Caco-2 (cell line): ENCODE measurements around the gene DIP2B. TPM values are rescaled to one million over a fixed set of nuclear protein-coding genes. Genes with fewer than 3 reads are reported as not detected.

Experiments used
- BruUV-seq: library from RNA; stranded (reverse); fragments of 400-500 nt; replicated peaks from 2 replicates; lab custom pipeline; 2021; lab: Mats Ljungman, UMichigan
- CTCF ChIA-PET: fragments of 300-600 bp; sonication (Branson Sonifier 250); formaldehyde crosslinking; loops from one replicate; lab custom pipeline; 2022; ENCODE audit warnings: antibody characterized with exemption; lab: Charles Lee
- POLR2A ChIA-PET: fragments of 300-600 bp; sonication (Branson Sonifier 250); formaldehyde crosslinking; loops from one replicate; lab custom pipeline; 2022; ENCODE audit warnings: antibody characterized with exemption; lab: Charles Lee
- DNase-seq, 2 experiments: peaks; one replicate each; pipeline versions ENCODE4 v3.0.0 to v3.0.0-alpha.2; 2020 to 2022
- H3K27me3 ChIP-seq: replicated peaks from 2 replicates; pipeline ENCODE4 v1.6.0; 2011; ENCODE audit warnings: low read length; ENCODE audit not compliant: control insufficient read depth, insufficient read depth
- H3K36me3 ChIP-seq: 2 replicates; pipeline ENCODE4 v1.5.1; 2011; ENCODE audit warnings: low read length; ENCODE audit not compliant: control insufficient read depth, insufficient read depth
- H3K4me1 ChIP-seq: fragments of 250-450 bp; sonication (Bioruptor Pico); 2 replicates; pipeline ENCODE4 v1.5.1; 2020; ENCODE audit warnings: mild to moderate bottlenecking
- H3K4me3 ChIP-seq: 2 replicates; pipeline ENCODE4 v1.5.1; 2011; ENCODE audit warnings: low read depth, mild to moderate bottlenecking, control low read depth, low read length
- H3K9me3 ChIP-seq: fragments of 250-450 bp; sonication (Bioruptor Pico); 2 replicates; pipeline ENCODE4 v1.5.1; 2020; ENCODE audit warnings: mild to moderate bottlenecking, moderate library complexity
- H3K27ac Mint-ChIP-seq: one replicate; pipeline ENCODE4 v1.8.0; 2022; ENCODE audit warnings: mixed read lengths; ENCODE audit not compliant: unreplicated experiment
- H3K27me3 Mint-ChIP-seq: one replicate; pipeline ENCODE4 v1.8.0; 2022; ENCODE audit warnings: mixed read lengths; ENCODE audit not compliant: insufficient read depth, unreplicated experiment
- H3K36me3 Mint-ChIP-seq: one replicate; pipeline ENCODE4 v1.8.0; 2022; ENCODE audit warnings: mild to moderate bottlenecking, mixed read lengths; ENCODE audit not compliant: insufficient read depth, unreplicated experiment
- H3K4me1 Mint-ChIP-seq: one replicate; pipeline ENCODE4 v1.8.0; 2022; ENCODE audit warnings: low read depth, mixed read lengths; ENCODE audit not compliant: unreplicated experiment
- H3K4me3 Mint-ChIP-seq: one replicate; pipeline ENCODE4 v1.8.0; 2022; ENCODE audit warnings: mild to moderate bottlenecking, moderate library complexity, mixed read lengths; ENCODE audit not compliant: unreplicated experiment
- H3K9me3 Mint-ChIP-seq: one replicate; pipeline ENCODE4 v1.8.0; 2022; ENCODE audit warnings: mixed read lengths; ENCODE audit not compliant: unreplicated experiment
- CTCF ChIP-seq, 2 experiments: fragments of 200-600 bp in 1 of 2; IDR thresholded peaks; 1 replicate in 1 of 2; 2 replicates in 1 of 2; pipeline versions ENCODE4 v1.5.1 to v1.8.0; 2011 to 2022; ENCODE audit warnings: antibody characterized with exemption in 1 of 2, control low read depth in 1 of 2, inconsistent platforms in 1 of 2, low read depth in 1 of 2, low read length in 1 of 2, mild to moderate bottlenecking in 1 of 2, moderate library complexity in 1 of 2; ENCODE audit not compliant: insufficient read depth in 1 of 2, severe bottlenecking in 1 of 2, unreplicated experiment in 1 of 2
- intact Hi-C: fragments of 100-400 bp; cut with micrococcal nuclease; formaldehyde crosslinking; loops from one replicate; pipeline ENCODE4 v1.10.0; 2022; ENCODE audit not compliant: unreplicated experiment
- total RNA-seq: library from RNA; stranded (reverse); gene quantifications from 2 replicates; pipeline ENCODE4 v1.2.3, GENCODE V29; 2022

Gene DIP2B
- total RNA-seq, 1 experiment from 2014 or later, result 32.7 TPM

DNA sequence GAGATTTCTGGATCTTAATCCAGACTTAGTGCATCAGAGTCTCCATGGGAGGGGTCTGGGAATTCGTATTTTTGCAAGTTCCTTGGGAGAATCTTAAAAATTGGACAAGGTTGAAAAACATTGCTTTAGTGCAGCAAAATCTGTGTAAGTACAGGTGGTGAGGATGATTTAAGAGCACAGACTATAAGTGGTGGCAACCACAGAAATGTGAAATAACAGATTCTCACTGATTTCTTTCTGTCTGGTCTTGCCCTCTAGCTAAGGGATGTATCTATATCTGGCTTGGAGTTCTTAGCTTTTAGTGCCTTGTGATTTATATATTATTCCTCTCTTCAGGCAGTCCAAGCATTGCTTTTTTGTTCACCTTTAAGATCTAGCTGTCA lies 116.2 kb downstream of the DIP2B start:
- Mint-ChIP-seq H3K4me3 (no peak overlapping the region), H3K9me3 (no peaks in the 10 kb centered on the region), H3K36me3 (peaks cover 15% of the 10 kb centered on the region), H3K4me1 (peaks cover 59% of the 10 kb centered on the region), H3K27ac (peak overlapping the region; percentile 94), H3K27me3 (no peaks in the 10 kb centered on the region)
- ChIA-PET CTCF (interaction anchor here (0.9 to 2.1 kb wide), 3 partner anchors 17 to 116 kb away, joined by 3 to 8 read pairs (median 7); partner anchors contain the start of gene DIP2B), POLR2A (no interaction called here)
- Histone ChIP-seq H3K9me3 (no peaks in the 10 kb centered on the region), H3K36me3 (no peaks in the 10 kb centered on the region), H3K4me1 (peaks cover 67% of the 10 kb centered on the region), H3K4me3 (no peak overlapping the region), H3K27me3 (no peaks in the 10 kb centered on the region)
- no peak for DNase-seq
- BruUV-seq, result no TSS peak
- TF ChIP-seq CTCF (IDR thresholded peaks at IDR 0.05; ENCODE audit: insufficient read depth in 1 of 2, low read depth in 1 of 2, low read length in 1 of 2, severe bottlenecking in 1 of 2, unreplicated experiment in 1 of 2), result no peak
- intact Hi-C loops, result loop anchor here (1.0 kb wide), 1 partner anchor 72 kb away; no protein-coding TSS in a partner anchor

DNA sequence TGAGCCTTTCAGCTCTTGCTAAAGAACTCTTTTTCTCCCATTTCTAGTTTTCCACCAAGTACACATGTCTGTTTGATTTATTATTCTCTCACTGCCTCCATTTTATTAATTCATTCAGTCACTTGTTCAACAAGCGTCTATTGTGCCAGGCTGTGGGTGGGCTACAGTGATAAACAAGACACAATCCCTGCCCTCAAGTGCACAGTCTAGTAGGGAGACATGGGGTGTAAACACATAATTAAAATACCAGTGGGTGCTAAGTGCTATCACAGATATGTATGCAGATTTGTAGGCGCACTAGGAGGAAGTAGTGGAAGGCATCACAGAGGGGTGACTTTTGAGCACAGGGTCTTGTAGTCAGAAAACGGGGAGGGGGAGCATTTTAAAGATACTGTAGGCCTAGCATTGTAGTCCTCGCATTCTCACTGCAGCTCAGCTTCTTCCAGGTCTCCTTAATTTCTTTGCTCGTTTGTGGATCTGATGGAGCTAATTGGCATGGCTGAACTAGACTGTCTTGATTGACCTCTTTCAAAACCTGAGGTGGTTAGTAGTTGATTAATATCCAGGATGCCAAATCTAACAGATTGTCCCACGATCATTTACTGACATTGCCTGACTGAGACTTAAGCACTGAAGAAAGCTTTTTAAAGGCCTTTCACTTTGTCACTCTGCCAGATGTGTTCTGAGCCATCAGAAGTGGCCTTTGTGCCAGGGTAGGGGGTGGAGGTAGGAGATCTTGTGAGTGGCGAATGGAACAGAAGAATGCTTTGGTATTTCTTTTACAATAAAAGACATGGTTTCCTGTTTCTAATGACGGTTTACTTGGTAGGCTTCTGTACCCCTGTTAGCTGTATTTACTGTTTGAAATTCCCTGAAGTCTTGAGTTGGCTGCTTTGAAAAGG lies 116.9 kb downstream of the DIP2B start:
- no peaks in the 10 kb centered on the region for H3K27me3 Mint-ChIP-seq
- no peaks in the 10 kb centered on the region for H3K9me3 Mint-ChIP-seq
- H3K36me3 Mint-ChIP-seq, result peaks cover 17% of the 10 kb centered on the region
- no peak for TF ChIP-seq CTCF (IDR thresholded peaks at IDR 0.05; ENCODE audit: insufficient read depth in 1 of 2, low read depth in 1 of 2, low read length in 1 of 2, severe bottlenecking in 1 of 2, unreplicated experiment in 1 of 2)
- H3K9me3 ChIP-seq, result no peaks in the 10 kb centered on the region
- no peaks in the 10 kb centered on the region for H3K36me3 ChIP-seq
- no TSS peak for BruUV-seq
- CTCF ChIA-PET, result interaction anchor here (0.9 to 2.1 kb wide), 3 partner anchors 16 to 117 kb away, joined by 3 to 8 read pairs (median 7); partner anchors contain the start of gene DIP2B
- H3K27me3 ChIP-seq, result no peaks in the 10 kb centered on the region
- H3K4me1 ChIP-seq, result peaks cover 64% of the 10 kb centered on the region
- intact Hi-C loops, result no loop called here
- no peak overlapping the region for H3K4me3 ChIP-seq
- no peak overlapping the region for H3K4me3 Mint-ChIP-seq
- H3K27ac Mint-ChIP-seq, result peak overlapping the region; percentile 94
- DNase-seq, result no peak
- POLR2A ChIA-PET, result no interaction called here
- peaks cover 56% of the 10 kb centered on the region for H3K4me1 Mint-ChIP-seq

DNA sequence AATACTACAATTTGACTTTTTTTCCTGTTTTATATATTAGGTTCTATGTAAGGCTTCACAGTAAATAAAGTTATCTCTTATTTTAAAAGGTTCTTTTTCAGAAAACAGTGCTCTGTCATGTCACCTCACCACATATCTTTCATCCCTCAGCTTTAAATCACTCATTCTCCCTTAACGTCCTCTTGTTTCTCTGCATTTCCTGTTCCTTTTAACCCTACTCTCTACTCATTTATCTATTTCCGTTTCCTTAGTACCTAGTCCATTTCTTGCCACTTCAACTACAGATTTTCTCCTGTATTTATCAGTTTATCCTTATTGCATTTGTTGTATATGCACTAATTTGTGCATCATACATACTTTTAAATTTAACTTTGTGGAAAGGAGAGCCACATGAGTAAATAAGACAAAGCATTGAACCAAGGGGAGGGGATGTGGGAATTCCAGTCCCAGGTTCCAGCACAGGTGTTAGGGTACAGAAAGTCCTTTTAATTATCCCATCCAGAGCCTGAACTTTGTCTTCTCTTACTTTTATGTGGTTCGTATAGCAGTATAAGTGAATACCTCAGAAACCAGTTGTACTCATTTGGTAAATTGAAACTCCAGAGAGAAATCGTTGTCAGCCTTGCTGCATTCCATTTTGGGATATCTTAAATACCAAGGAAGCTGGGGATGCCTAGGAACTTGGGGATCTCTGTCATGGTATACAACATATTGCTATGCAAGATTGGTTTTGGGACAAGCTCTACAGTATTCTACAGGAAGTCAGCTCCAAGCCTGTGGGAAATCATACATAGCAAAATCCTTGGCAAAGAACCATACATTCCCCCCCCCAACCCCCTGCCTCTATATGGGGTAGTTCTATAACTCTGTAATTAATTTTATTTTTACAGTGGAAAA lies 120.5 kb downstream of the DIP2B start:
- Mint-ChIP-seq H3K4me1 (peaks cover 42% of the 10 kb centered on the region), H3K27ac (peak overlapping the region; percentile 6), H3K36me3 (peaks cover 26% of the 10 kb centered on the region), H3K9me3 (peaks cover 6% of the 10 kb centered on the region), H3K4me3 (no peak overlapping the region), H3K27me3 (no peaks in the 10 kb centered on the region)
- no TSS peak for BruUV-seq
- Histone ChIP-seq H3K27me3 (no peaks in the 10 kb centered on the region), H3K9me3 (no peaks in the 10 kb centered on the region), H3K4me1 (peaks cover 34% of the 10 kb centered on the region), H3K4me3 (no peak overlapping the region), H3K36me3 (peaks cover 2% of the 10 kb centered on the region; the same call in 1 of the 2 replicates)
- POLR2A ChIA-PET, result no interaction called here
- intact Hi-C loops, result loop anchor here (1.0 kb wide), 1 partner anchor 23 kb away; no protein-coding TSS in a partner anchor
- no peak for TF ChIP-seq CTCF (IDR thresholded peaks at IDR 0.05; ENCODE audit: insufficient read depth in 1 of 2, low read depth in 1 of 2, low read length in 1 of 2, severe bottlenecking in 1 of 2, unreplicated experiment in 1 of 2)
- no peak for DNase-seq
- CTCF ChIA-PET, result no interaction called here
